GM12878 (cell line): Measurements from ENCODE around the gene SUOX. TPM values are rescaled to one million over a fixed set of nuclear protein-coding genes. Genes with fewer than 3 reads are reported as not detected.

Experiments
- ATAC-seq: fragments of 200-7000 bp; cut with Tn5 transposase; 3 replicates; pipeline ENCODE4 v1.9.1; 2020; ENCODE audit warnings: mild to moderate bottlenecking, moderate library complexity
- BruUV-seq: library from RNA; stranded (reverse); fragments of 400-500 nt; replicated peaks from 2 replicates; lab custom pipeline; 2021; lab: Mats Ljungman, UMichigan
- CTCF ChIA-PET: fragments of 300-600 bp; sonication (Branson Sonifier 250); formaldehyde crosslinking; extraction: SDS; loops from one replicate; lab custom pipeline; 2021; ENCODE audit warnings: inconsistent platforms; lab: Yijun Ruan, JAX
- POLR2A ChIA-PET: fragments of 350-600 bp; formaldehyde crosslinking; extraction: SDS; loops from one replicate; lab custom pipeline; 2021; ENCODE audit warnings: inconsistent platforms; lab: Charles Lee
- RAD21 ChIA-PET: fragments of 300-600 bp; sonication (Branson Sonifier 250); formaldehyde crosslinking; loops from one replicate; lab custom pipeline; 2023; ENCODE audit warnings: antibody characterized with exemption; ENCODE audit not compliant: unreplicated experiment; lab: Charles Lee
- SMC1A ChIA-PET: fragments of 300-600 bp; sonication (Branson Sonifier 250); formaldehyde crosslinking; loops from one replicate; lab custom pipeline; 2023; ENCODE audit not compliant: unreplicated experiment, uncharacterized antibody; lab: Charles Lee
- DNase-seq: peaks from one replicate; pipeline ENCODE4 v3.0.0-alpha.2; 2011; ENCODE audit warnings: low read depth, low spot score
- FAIRE-seq: peaks from 3 replicates; lab custom pipeline; 2011; peaks lifted over from hg19 to GRCh38; lab: Jason Lieb, UNC
- H2AFZ ChIP-seq: 2 replicates; pipeline ENCODE4 v1.6.0; 2011; ENCODE audit warnings: low read depth, low read length, control low read depth; ENCODE audit not compliant: control insufficient read depth
- H3K27ac ChIP-seq: 2 replicates; pipeline ENCODE4 v1.5.1; 2011; ENCODE audit warnings: control low read depth; ENCODE audit not compliant: control insufficient read depth, insufficient read depth
- H3K27me3 ChIP-seq, 2 experiments: replicated peaks in 1 of 2; 2 replicates each; pipeline versions ENCODE4 v1.6.0 to v1.6.1; 2011; ENCODE audit warnings: low read length in 1 of 2; ENCODE audit not compliant: control insufficient read depth in 2 of 2, insufficient read depth in 2 of 2
- H3K36me3 ChIP-seq, 2 experiments: 2 replicates each; pipeline ENCODE4 v1.5.1; 2011; ENCODE audit warnings: low read length in 1 of 2; ENCODE audit not compliant: control insufficient read depth in 2 of 2, insufficient read depth in 2 of 2
- H3K4me1 ChIP-seq: 2 replicates; pipeline ENCODE4 v1.6.1; 2011; ENCODE audit warnings: mild to moderate bottlenecking, low read length, moderate library complexity, mixed read lengths; ENCODE audit not compliant: control insufficient read depth, insufficient read depth
- H3K4me2 ChIP-seq: 2 replicates; pipeline ENCODE4 v1.6.0; 2011; ENCODE audit warnings: control low read depth; ENCODE audit not compliant: control insufficient read depth, insufficient read depth
- H3K4me3 ChIP-seq: fragments of 200-600 bp; sonication (generic); 2 replicates; pipeline ENCODE4 v1.5.1; 2016
- H3K79me2 ChIP-seq: 2 replicates; pipeline ENCODE4 v1.6.0; 2011; ENCODE audit warnings: low read length; ENCODE audit not compliant: control insufficient read depth, insufficient read depth
- H3K9ac ChIP-seq: 2 replicates; pipeline ENCODE4 v1.8.0; 2011; ENCODE audit warnings: low read length, control low read depth, mixed read lengths; ENCODE audit not compliant: control insufficient read depth, insufficient read depth
- H3K9me3 ChIP-seq: replicated peaks from 3 replicates; pipeline ENCODE4 v1.5.1; 2011; ENCODE audit warnings: mild to moderate bottlenecking, low read length; ENCODE audit not compliant: control insufficient read depth, insufficient read depth
- H4K20me1 ChIP-seq: 2 replicates; pipeline ENCODE4 v1.6.0; 2011; ENCODE audit not compliant: control insufficient read depth, insufficient read depth
- ATF3 ChIP-seq: IDR thresholded peaks from 2 replicates; pipeline ENCODE4 v1.6.1; 2011; ENCODE audit warnings: low read depth, mild to moderate bottlenecking, low read length, moderate library complexity, borderline replicate concordance; ENCODE audit errors: extremely low read depth
- BCL11A ChIP-seq: IDR thresholded peaks from 2 replicates; pipeline ENCODE4 v1.6.1; 2011; ENCODE audit warnings: low read depth, low read length
- BHLHE40 ChIP-seq, 2 experiments: fragments of 450-650 bp in 1 of 2; IDR thresholded peaks; 2 replicates each; pipeline ENCODE4 v1.6.1; 2011 to 2017; ENCODE audit warnings: low read depth in 2 of 2, borderline replicate concordance in 1 of 2, improper control_type of control experiment in 1 of 2, low read length in 1 of 2, mild to moderate bottlenecking in 1 of 2
- BMI1 ChIP-seq: fragments of 450-650 bp; IDR thresholded peaks from 2 replicates; pipeline ENCODE4 v1.6.1; 2016; ENCODE audit warnings: mild to moderate bottlenecking, moderate library complexity, borderline replicate concordance
- CHD4 ChIP-seq: fragments of 200-600 bp; sonication (generic); IDR thresholded peaks from 2 replicates; pipeline ENCODE4 v1.6.1; 2016; ENCODE audit warnings: mild to moderate bottlenecking
- GABPA ChIP-seq: IDR thresholded peaks from 2 replicates; pipeline ENCODE4 v1.6.1; 2014; ENCODE audit warnings: antibody characterized with exemption, low read depth, mild to moderate bottlenecking, inconsistent platforms
- JUNB ChIP-seq: IDR thresholded peaks from 2 replicates; pipeline ENCODE4 v1.6.1; 2016; ENCODE audit warnings: antibody characterized with exemption, mild to moderate bottlenecking
- KLF5 ChIP-seq: fragments of 450-650 bp; IDR thresholded peaks from 2 replicates; pipeline ENCODE4 v1.6.1; 2014; ENCODE audit warnings: mild to moderate bottlenecking; ENCODE audit not compliant: partially characterized antibody
- LARP7 ChIP-seq: fragments of 450-650 bp; IDR thresholded peaks from 2 replicates; pipeline ENCODE4 v1.6.1; 2017; ENCODE audit warnings: mild to moderate bottlenecking
- MAX ChIP-seq: IDR thresholded peaks from 2 replicates; pipeline ENCODE4 v1.6.1; 2012; ENCODE audit warnings: low read depth, low read length, improper control_type of control experiment
- SP1 ChIP-seq: IDR thresholded peaks from one replicate; pipeline ENCODE4 v1.6.1; 2011; ENCODE audit warnings: low read depth, low read length
- SPI1 ChIP-seq: IDR thresholded peaks from 2 replicates; pipeline ENCODE4 v1.6.1; 2011; ENCODE audit warnings: low read depth, mild to moderate bottlenecking, low read length, moderate library complexity, borderline replicate concordance; ENCODE audit not compliant: insufficient read depth
- SRF ChIP-seq, 2 experiments: IDR thresholded peaks; 2 replicates each; pipeline ENCODE4 v1.6.1; 2011; ENCODE audit warnings: low read depth in 2 of 2, low read length in 2 of 2, mild to moderate bottlenecking in 1 of 2, moderate library complexity in 1 of 2
- ZBTB11 ChIP-seq: fragments of 450-650 bp; formaldehyde crosslinking; IDR thresholded peaks from 2 replicates; pipeline ENCODE4 v1.5.0; 2022; ENCODE audit warnings: mild to moderate bottlenecking, missing genetic modification characterization
- WGBS: methylation state at CpG from one replicate; pipeline ENCODE4 v1.1.6; 2016; ENCODE audit warnings: low lambda C conversion rate; ENCODE audit not compliant: insufficient replicate concordance, insufficient coverage; ENCODE audit errors: missing lambda C conversion rate; 5-methylcytosine and 5-hydroxymethylcytosine counted together
- in situ Hi-C: fragments of 300-500 bp; cut with MboI; formaldehyde crosslinking; loops from 9 replicates; pipeline ENCODE4 v1.14.3; 2018; ENCODE audit warnings: mixed read lengths
- intact Hi-C: fragments of 100-400 bp; cut with micrococcal nuclease; formaldehyde crosslinking; loops from one replicate; pipeline ENCODE4 v1.14.2; 2022; ENCODE audit not compliant: unreplicated experiment
- polyA plus RNA-seq, 11 experiments: library from polyadenylated mRNA; depleted of rRNA in 4 of 11; unstranded in 6 of 11; stranded (reverse) in 5 of 11; fragments of >200 nt; fragmentation: Nextera tagmentation in 4 of 11; fragmentation: Illumina TruSeq in 1 of 11; extraction: Ambion mirVana in 4 of 11; extraction: Trizol in 1 of 11; gene quantifications; 1 replicate in 1 of 11; 2 replicates in 10 of 11; pipeline versions ENCODE4 v1.2.1 to v1.2.3, GENCODE V29; 2011 to 2016; ENCODE audit warnings: inconsistent platforms in 2 of 11, missing spikeins in 2 of 11, low read depth in 1 of 11
- total RNA-seq, 4 experiments: library from RNA; depleted of rRNA in 3 of 4; stranded (reverse); fragments of >200 nt in 3 of 4; fragmentation: Illumina TruSeq in 1 of 4; extraction: Trizol in 1 of 4; gene quantifications; 2 replicates each; pipeline versions ENCODE4 v1.2.1 to v1.2.3, GENCODE V29; 2013 to 2021

SUOX gene
- total and polyA plus RNA-seq, 10 of the 15 experiments (the other 5 are each of a cell fraction or from before 2014, with no cell fraction given) = 5.1 to 18.8 (median 13.4) TPM

- no peak for TF ChIP-seq BCL11A
These were observed 17.1 kb downstream of the SUOX start (continued) for GRCh38 chr12:56014205-56014604.

GRCh38 chr12:56017181-56017580 is 20.1 kb downstream of the SUOX start:
- ChIA-PET RAD21 (no interaction called here), POLR2A (interaction anchor here (0.6 kb wide), 1 partner anchor 247 kb away, joined by 5 read pairs; no protein-coding TSS in a partner anchor), CTCF (interaction anchor here (1.7 kb wide), 1 partner anchor 20 kb away, joined by 5 read pairs; the partner anchor contains the start of gene SUOX), SMC1A (no interaction called here)
- H3K9me3 ChIP-seq = no peaks in the 10 kb centered on the region
- no peak overlapping the region for H3K27ac ChIP-seq
- no peaks in the 10 kb centered on the region for H3K36me3 ChIP-seq
- in situ Hi-C loops (no loop called here), intact Hi-C loops (no loop called here)
- H3K27me3 ChIP-seq = no peaks in the 10 kb centered on the region
- no peak overlapping the region for H3K9ac ChIP-seq
- ATAC-seq = no peak
- H4K20me1 ChIP-seq = no peaks in the 10 kb centered on the region
- H3K4me2 ChIP-seq = no peak overlapping the region
- no peaks in the 10 kb centered on the region for H3K79me2 ChIP-seq
- H3K4me3 ChIP-seq = no peak overlapping the region
- 100% methylated on average over 1 of the region's 4 CpGs for WGBS
- H2AFZ ChIP-seq = no peak overlapping the region
- TF ChIP-seq CHD4 (no peak), JUNB (no peak), SP1 (no peak), SRF (IDR thresholded peaks at IDR 0.05; ENCODE audit: low read depth in 2 of 2, low read length in 2 of 2) (no peak), ZBTB11 (no peak), KLF5 (no peak), BHLHE40 (IDR thresholded peaks at IDR 0.05; ENCODE audit: borderline replicate concordance in 1 of 2, low read depth in 2 of 2, low read length in 1 of 2) (no peak), LARP7 (no peak), BMI1 (no peak), ATF3 (no peak), MAX (no peak), GABPA (no peak), SPI1 (no peak)
- DNase-seq = no peak
- H3K4me1 ChIP-seq = peaks cover 4% of the 10 kb centered on the region
- no TSS peak for BruUV-seq
- FAIRE-seq = no peak
